ENCODE results near the gene EHMT1. TPM values are rescaled to one million over a fixed set of nuclear protein-coding genes. Genes with fewer than 3 reads are reported as not detected.

EHMT1 gene
- total and polyA plus RNA-seq, 9 of the 15 experiments (the other 6 are each of a cell fraction or from before 2014, with no cell fraction given), result 2.2 to 76.0 (median 36.4) TPM

- TF ChIP-seq, protein P1, sequence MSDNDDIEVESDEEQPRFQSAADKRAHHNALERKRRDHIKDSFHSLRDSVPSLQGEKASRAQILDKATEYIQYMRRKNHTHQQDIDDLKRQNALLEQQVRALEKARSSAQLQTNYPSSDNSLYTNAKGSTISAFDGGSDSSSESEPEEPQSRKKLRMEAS (CRISPR knock-in tag; IDR thresholded peaks at IDR 0.05), result peak; percentile 49; the same call in 1 of the 2 replicates
- TF ChIP-seq ZNF589 (CRISPR knock-in tag; IDR thresholded peaks at IDR 0.05; ENCODE audit: low read depth), result peak; percentile 5; the same call in 1 of the 2 replicates
- TF ChIP-seq SLC30A9 (CRISPR knock-in tag; IDR thresholded peaks at IDR 0.05), result no peak
- TF ChIP-seq, protein P2, sequence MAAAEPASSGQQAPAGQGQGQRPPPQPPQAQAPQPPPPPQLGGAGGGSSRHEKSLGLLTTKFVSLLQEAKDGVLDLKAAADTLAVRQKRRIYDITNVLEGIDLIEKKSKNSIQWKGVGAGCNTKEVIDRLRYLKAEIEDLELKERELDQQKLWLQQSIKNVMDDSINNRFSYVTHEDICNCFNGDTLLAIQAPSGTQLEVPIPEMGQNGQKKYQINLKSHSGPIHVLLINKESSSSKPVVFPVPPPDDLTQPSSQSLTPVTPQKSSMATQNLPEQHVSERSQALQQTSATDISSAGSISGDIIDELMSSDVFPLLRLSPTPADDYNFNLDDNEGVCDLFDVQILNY (CRISPR knock-in tag; IDR thresholded peaks at IDR 0.05), result no peak
- 0 out of 2 replicates have a peak, but pooled peaks have one; percentile 40 for TF ChIP-seq MEF2D (tag; conservative IDR thresholded peaks at IDR 0.05; ENCODE audit: low read depth)
- no peak for TF ChIP-seq SETDB1 (IDR thresholded peaks at IDR 0.05; ENCODE audit: low read length)
- TF ChIP-seq, protein P3, sequence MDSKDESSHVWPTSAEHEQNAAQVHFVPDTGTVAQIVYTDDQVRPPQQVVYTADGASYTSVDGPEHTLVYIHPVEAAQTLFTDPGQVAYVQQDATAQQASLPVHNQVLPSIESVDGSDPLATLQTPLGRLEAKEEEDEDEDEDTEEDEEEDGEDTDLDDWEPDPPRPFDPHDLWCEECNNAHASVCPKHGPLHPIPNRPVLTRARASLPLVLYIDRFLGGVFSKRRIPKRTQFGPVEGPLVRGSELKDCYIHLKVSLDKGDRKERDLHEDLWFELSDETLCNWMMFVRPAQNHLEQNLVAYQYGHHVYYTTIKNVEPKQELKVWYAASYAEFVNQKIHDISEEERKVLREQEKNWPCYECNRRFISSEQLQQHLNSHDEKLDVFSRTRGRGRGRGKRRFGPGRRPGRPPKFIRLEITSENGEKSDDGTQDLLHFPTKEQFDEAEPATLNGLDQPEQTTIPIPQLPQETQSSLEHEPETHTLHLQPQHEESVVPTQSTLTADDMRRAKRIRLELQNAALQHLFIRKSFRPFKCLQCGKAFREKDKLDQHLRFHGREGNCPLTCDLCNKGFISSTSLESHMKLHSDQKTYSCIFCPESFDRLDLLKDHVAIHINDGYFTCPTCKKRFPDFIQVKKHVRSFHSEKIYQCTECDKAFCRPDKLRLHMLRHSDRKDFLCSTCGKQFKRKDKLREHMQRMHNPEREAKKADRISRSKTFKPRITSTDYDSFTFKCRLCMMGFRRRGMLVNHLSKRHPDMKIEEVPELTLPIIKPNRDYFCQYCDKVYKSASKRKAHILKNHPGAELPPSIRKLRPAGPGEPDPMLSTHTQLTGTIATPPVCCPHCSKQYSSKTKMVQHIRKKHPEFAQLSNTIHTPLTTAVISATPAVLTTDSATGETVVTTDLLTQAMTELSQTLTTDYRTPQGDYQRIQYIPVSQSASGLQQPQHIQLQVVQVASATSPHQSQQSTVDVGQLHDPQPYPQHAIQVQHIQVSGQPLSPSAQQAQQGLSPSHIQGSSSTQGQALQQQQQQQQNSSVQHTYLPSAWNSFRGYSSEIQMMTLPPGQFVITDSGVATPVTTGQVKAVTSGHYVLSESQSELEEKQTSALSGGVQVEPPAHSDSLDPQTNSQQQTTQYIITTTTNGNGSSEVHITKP (IDR thresholded peaks at IDR 0.05; ENCODE audit: partially characterized antibody), result peak; percentile 23
- 0 out of 6 replicates have a peak, but pooled peaks of 1 of the 3 experiments have one; percentile 17 for TF ChIP-seq CTCF (IDR thresholded peaks at IDR 0.05 in 2 of 3, conservative IDR thresholded peaks at IDR 0.05 in 1 of 3; ENCODE audit: insufficient read depth in 2 of 3, low read depth in 1 of 3, low read length in 3 of 3)
- no peak for TF ChIP-seq SNRNP70 (optimal IDR thresholded peaks at IDR 0.05; ENCODE audit: low read depth, low read length)
- TF ChIP-seq ZNF766 (CRISPR knock-in tag; conservative IDR thresholded peaks at IDR 0.05), result no peak
- TF ChIP-seq GABPA (tag; conservative IDR thresholded peaks at IDR 0.05; ENCODE audit: low read depth), result 0 out of 2 replicates have a peak, but pooled peaks have one; percentile 41
- peak; percentile 89; the same call in 1 of the 2 replicates for TF ChIP-seq ZNF3 (CRISPR knock-in tag; IDR thresholded peaks at IDR 0.05)
These were observed 42.9 kb upstream of the EHMT1 start (continued) for GRCh38 chr9:137575716-137576411.
